GM19455 (cell line): Measurements from ENCODE around the gene ERBB4.
A peak's percentile ranks its signal among the peaks of the same experiment; 100 is the strongest.

Source experiments
- ATAC-seq: cut with Tn5 transposase; IDR thresholded peaks from one replicate; pipeline ENCODE4 v1.9.1; 2021; ENCODE audit not compliant: unreplicated experiment

ERBB4 gene

GRCh38 chr2:212097001-212097400 is 441.6 kb downstream of the ERBB4 start:
- no peak for ATAC-seq

DNA sequence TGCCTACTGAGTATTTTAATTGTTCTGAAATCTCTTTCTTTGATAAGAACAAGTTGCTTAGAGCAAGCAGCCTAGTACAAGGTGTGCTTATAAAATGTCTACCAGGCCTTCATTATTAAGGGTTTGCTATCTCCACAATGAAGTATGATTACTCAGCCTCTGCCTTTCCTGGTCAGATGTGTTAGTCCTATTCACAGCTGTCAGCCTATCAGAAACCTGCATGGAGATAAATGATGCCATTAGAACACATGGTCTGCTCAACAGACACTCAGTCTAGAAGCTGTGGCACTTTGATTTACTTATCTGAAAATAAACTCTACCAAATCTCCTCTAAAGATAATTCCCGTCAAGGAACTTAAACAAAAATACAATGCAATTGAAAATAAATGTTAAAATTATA is 448.7 kb downstream of the ERBB4 start:
- ATAC-seq: no peak

DNA sequence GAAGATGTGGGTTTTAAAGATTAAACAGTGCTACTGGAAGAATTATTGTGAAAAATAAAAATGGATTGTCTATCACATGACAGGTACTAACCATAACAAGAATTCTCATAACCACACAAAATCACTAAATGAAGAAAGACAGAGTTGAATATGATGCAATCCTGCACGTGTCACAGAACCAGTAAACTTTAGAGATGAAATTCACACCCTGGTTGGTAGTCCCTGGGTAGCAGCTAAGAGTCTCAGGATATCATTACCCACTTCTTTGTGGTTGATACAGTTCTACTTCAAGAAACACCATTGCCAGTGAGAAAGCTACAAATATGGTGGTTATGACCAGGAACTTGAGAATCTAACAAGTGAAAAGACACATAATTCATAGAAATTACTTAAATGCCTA is 450.2 kb downstream of the ERBB4 start:
- ATAC-seq: no peak

DNA sequence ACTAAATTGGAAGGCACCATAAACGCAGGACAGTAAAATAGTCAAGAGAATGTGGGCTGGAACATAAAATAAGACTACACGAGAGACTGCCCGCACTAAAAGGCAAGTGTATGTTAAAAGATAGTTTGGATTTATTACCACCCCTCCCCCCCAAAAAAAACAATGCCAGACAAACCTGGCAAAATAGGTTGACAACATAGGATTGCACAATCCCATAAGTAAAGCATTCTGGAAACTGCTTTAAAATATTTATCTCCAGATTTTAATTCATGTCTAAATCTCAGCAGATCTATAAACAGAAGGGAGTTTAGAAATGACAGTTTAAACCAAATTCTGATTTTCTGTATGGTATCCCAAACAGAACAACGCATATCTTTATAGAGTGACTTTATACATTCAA is 455.1 kb downstream of the ERBB4 start:
- no peak for ATAC-seq

DNA sequence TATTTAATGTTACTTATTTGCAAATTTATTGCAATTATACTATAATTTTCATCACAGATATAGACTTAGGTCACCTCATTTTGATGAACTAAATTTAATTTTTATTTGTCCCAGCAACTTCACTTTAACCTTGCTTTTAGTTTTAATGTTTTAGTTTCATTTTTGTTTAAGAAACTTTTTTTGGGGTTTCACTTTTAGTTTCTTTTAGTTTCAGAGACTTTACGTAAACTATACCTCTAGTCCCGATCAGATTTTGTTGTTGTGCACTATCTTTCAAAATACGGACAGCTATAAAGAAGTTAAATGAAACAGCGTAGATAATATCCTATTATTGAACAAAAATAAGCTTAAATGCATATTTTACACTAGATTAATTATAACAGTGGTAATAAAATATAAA is 460.5 kb downstream of the ERBB4 start:
- no peak for ATAC-seq

- ATAC-seq: peak; percentile 63
Measured at GRCh38 chr2:212076456-212076855, 462.1 kb downstream of the ERBB4 start.

- ATAC-seq: no peak
Measured at GRCh38 chr2:212073360-212073759, 465.2 kb downstream of the ERBB4 start.

DNA sequence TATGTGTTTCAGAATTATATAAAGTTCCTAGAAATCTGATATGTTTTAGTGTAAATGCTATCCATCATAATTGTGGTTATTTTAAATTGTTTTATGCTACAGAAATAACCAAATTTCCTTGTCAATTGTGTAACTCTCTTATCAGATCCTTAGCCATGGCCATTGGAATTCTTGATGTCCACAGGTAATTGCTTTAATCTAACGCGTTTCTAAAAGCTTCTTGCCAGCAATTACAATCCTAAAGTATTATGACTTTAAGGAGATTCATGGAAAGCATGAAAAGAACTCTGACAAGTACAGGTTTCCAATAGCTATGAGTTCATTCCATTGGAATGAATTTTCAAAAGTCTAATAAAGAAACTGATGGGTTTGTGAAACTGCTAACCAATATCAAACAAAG is 472.1 kb downstream of the ERBB4 start:
- no peak for ATAC-seq

DNA sequence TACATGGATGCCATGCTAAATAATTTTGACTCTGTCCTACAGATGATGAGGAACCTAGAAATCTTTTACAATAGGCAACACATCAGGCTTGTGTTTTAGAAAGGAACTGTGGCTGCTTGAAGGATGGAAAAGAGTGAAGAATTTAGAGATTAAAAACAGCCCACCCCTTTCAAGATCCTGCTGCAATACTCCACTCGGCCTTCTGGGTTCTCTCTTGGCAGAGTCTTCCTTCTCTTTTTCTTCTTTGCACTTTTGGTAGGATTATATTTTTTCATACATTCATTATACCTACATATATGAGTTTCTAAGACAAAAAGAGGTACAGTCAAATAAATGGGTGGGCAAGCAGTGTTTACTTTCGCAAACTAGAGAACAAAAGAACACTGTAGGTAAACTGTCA is 474.3 kb downstream of the ERBB4 start:
- no peak for ATAC-seq

GRCh38 chr2:212052412-212053159 is 486.0 kb downstream of the ERBB4 start:
- no peak for ATAC-seq

- no peak for ATAC-seq
Measured at GRCh38 chr2:212050871-212051270, 487.7 kb downstream of the ERBB4 start.

DNA sequence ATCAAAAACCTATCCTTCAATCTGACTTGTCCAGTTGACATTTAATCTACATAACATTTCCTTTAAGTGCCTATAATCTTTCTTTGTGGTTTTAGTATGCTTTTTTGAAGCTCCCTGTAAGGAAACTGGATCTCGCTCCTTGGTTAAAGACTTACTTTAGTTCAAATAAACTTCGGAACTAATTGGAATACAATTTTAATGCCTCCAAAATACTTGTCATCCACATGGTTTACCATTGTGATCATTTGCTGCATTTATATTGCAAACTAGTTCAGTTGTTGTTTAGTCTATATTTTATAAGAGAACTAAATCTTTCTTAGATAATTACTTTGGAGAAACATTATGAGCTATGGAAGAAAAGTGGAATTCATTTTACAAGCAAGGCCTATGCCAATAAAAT is 496.0 kb downstream of the ERBB4 start:
- no peak for ATAC-seq

- no peak for ATAC-seq
Measured at GRCh38 chr2:212037062-212037461, 501.5 kb downstream of the ERBB4 start.

DNA sequence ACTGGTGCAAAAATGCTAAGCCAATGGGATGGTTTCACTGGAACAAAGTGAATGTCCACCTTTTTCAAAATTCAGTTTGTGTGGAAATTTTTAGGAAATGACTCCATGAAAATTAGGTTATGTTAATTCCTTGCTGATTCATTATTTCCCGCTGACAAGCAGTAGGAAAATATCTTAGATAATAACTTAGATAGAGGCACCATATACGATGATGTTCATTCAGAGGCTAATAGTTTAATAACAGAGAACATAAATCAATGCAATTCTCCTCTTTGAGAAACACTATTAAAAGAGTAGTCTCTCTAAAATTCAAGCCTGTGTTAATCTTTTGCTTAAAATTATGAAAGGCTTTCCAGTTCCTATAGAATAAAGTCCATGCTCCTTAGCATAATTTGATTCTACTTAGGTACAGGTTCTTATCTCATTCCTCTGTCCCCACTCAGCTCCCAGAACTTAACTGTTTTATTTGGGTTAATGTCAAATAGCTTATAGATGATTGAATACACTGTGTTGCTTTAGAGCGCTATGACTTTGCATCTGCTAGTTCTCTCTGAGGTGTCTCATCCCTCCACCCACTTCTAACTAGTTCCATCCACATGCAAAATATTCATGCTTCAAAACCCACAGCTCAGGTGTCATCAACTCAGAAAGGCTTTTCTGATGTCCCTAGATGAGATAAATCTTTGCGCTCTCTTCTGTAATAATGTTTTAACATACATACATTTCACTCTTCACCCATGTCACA is 503.6 kb downstream of the ERBB4 start:
- ATAC-seq: no peak

DNA sequence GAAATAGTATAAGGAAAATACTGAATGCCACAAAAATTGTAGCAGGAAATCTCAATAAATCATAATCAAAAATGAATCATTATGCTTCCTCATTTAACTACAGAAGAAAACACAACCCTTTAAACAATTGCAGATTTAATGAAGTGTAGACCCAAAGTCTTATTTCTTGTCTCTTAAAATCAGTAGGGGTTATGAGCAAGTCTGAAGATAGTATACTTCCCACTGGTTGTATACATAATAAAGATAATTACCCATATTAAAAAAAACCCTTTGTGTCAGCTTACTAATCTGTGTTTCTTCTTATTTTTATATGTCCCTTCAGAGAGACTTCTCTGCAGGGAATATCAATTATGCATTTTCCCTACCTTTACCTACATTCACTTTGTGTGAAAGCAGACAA is 504.7 kb downstream of the ERBB4 start:
- no peak for ATAC-seq

GRCh38 chr2:212032536-212033219 is 505.9 kb downstream of the ERBB4 start:
- ATAC-seq: no peak

DNA sequence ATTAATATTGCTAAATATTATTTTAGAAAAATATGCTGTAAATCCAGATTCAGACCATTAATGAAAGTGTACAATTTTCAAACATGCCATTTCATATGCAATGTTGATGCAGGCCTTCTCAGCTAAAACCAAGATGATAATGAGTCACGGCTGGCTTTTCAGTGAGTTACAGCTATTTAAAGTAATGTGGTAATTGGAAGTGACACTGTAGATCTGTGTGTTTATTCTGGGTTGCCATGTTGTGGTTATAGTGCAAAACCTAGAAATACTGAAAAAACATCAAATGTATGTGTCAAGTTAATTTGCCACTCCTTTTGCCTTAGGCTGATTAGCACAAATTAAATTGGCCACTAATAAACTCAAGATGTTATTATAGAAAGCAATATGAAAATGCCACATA is 506.6 kb downstream of the ERBB4 start:
- ATAC-seq: no peak

DNA sequence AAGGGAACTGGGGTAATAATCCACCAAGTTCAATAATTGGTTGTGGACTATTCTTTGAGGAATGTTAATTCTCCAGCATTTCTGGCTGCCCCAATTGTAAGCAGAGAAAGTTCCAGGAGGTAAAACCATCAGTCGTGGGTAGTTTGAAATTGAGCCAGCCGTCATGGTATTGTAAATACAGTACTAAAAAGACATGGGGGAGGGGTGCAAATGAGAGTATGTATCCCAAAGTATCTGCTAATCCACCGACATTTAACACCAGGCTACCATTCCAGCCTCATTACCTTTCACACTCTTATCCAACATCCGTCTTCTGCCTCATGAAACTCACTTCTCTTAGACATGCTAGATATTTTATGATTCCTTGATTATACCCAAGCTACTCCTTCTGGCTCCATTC is 507.9 kb downstream of the ERBB4 start:
- ATAC-seq: no peak

- ATAC-seq: no peak
Measured at GRCh38 chr2:212028798-212029394, 509.7 kb downstream of the ERBB4 start.

- ATAC-seq: no peak
Measured at GRCh38 chr2:212027681-212028628, 510.6 kb downstream of the ERBB4 start.

GRCh38 chr2:212024040-212024439 is 514.6 kb downstream of the ERBB4 start:
- no peak for ATAC-seq
